ENCODE data around the gene SMG6.

Gene SMG6

DNA sequence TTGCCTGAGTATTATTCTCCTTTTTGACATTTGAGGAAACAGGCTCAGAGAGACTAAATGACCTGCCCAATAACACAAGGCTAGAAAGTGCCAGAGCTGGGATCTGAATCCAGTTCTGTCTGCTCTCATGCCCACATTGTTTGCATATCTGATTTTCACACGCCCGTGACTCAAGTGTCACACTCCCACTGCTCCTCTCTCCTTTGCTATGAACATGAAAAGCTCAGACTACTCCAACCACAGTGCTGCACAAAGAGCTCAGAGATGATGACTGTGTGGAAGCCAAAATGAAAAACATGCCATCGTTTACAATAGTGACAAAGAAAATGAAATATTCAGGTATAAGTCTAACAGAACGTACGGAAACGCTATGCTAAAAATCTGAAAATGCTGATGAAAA lies 107.9 kb downstream of the SMG6 start:
- DNase-seq (ENCODE audit: low read depth): no peak
- TF ChIP-seq, protein P1, sequence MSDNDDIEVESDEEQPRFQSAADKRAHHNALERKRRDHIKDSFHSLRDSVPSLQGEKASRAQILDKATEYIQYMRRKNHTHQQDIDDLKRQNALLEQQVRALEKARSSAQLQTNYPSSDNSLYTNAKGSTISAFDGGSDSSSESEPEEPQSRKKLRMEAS (IDR thresholded peaks at IDR 0.05; ENCODE audit: low read depth, low read length): no peak
- TF ChIP-seq POLR2A (IDR thresholded peaks at IDR 0.05; ENCODE audit: extremely low read depth, insufficient read length) (no peak), MYC (IDR thresholded peaks at IDR 0.05; ENCODE audit: low read depth, low read length) (no peak)
- TF ChIP-seq, protein P2, sequence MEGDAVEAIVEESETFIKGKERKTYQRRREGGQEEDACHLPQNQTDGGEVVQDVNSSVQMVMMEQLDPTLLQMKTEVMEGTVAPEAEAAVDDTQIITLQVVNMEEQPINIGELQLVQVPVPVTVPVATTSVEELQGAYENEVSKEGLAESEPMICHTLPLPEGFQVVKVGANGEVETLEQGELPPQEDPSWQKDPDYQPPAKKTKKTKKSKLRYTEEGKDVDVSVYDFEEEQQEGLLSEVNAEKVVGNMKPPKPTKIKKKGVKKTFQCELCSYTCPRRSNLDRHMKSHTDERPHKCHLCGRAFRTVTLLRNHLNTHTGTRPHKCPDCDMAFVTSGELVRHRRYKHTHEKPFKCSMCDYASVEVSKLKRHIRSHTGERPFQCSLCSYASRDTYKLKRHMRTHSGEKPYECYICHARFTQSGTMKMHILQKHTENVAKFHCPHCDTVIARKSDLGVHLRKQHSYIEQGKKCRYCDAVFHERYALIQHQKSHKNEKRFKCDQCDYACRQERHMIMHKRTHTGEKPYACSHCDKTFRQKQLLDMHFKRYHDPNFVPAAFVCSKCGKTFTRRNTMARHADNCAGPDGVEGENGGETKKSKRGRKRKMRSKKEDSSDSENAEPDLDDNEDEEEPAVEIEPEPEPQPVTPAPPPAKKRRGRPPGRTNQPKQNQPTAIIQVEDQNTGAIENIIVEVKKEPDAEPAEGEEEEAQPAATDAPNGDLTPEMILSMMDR (IDR thresholded peaks at IDR 0.05; ENCODE audit: low read depth, low read length): no peak
- no peak overlapping the region for H3K4me3 ChIP-seq (ENCODE audit: low read depth, low read length)

DNA sequence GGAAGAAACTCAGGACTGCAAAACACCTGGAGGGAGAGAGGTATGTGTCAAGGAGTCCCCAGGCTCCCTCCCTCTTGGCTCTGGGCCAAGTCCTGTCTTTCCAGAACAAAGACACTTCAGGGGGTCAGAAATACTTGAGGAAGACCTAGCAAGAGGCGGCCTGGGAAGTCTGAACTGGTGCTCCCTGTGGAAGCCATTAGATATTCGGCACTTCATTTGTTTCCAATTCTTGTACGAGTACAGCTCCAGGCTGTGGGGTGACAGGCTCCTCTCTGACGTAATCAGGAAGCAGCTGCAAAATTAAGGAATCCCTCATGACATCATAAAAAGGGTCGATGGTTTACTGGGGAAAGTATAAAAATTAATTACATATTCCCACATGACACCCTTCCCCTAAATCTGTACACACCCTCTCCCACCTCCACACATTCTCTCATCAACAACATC lies 108.7 kb downstream of the SMG6 start:
- H3K4me3 ChIP-seq (ENCODE audit: low read depth, low read length): no peak overlapping the region
- DNase-seq (ENCODE audit: low read depth): no peak
- TF ChIP-seq, protein P1 (IDR thresholded peaks at IDR 0.05; ENCODE audit: low read depth, low read length): no peak
- TF ChIP-seq, protein P2 (IDR thresholded peaks at IDR 0.05; ENCODE audit: low read depth, low read length): no peak
- TF ChIP-seq MYC (IDR thresholded peaks at IDR 0.05; ENCODE audit: low read depth, low read length) (no peak), POLR2A (IDR thresholded peaks at IDR 0.05; ENCODE audit: extremely low read depth, insufficient read length) (no peak)

DNA sequence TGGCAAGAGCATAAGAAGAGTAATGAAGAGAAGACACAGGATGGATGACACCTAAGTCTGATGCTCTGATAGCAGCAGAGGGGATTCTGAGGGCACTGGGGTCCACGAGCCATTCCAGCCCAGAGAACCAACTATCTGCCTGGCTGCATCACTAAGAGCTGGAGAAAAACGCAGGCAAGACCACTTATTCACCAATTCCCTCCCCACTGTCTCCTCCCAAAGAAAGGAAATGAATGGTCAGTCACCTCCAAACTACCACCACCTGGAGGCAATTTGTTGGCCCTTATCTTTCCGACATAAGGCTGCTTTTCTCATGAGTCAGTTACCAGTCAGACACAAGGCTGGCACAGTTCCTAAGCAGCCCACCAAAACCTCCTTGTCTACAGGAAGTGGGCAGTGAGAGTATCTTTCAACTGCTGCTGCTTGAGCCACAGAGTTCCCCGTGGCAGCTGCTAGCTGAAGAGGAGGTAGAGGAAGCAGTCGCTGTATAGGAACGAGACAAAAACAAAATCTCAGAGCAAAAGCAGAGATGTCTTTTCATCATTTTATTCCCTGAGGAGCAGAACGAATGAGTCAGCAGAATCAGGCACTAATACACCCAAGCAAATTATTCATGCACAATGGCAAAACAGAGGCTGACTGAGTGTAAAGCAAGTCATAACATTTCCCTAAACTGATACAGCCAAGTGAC lies 111.1 kb downstream of the SMG6 start:
- TF ChIP-seq MYC (IDR thresholded peaks at IDR 0.05; ENCODE audit: low read depth, low read length): peak; percentile 44; the same call in 1 of the 2 replicates
- TF ChIP-seq, protein P2 (IDR thresholded peaks at IDR 0.05; ENCODE audit: low read depth, low read length): no peak
- H3K4me3 ChIP-seq (ENCODE audit: low read depth, low read length): no peak overlapping the region
- DNase-seq (ENCODE audit: low read depth): peak; percentile 83

DNA sequence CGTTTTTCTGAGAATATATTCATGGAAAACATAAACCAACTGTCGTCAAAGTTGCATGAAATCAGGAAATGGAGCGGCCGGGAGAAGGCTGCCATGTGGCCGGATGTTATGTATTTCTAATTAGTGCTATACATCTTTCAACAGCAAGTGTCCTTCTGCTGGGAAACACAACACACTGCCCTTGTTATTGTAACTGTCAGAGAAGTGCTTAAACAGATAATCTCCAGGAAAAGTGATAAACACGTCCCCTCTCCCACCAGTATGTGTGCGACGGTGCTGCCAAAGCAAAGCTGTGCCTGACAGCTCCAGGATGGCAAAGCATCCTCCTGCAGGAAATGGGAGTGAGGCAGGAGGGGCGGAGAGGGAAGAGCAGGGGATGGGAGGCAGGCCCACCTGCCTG lies 111.8 kb downstream of the SMG6 start:
- H3K4me3 ChIP-seq (ENCODE audit: low read depth, low read length): no peak overlapping the region
- DNase-seq (ENCODE audit: low read depth): no peak
- TF ChIP-seq, protein P1 (IDR thresholded peaks at IDR 0.05; ENCODE audit: low read depth, low read length): no peak
- TF ChIP-seq, protein P2 (IDR thresholded peaks at IDR 0.05; ENCODE audit: low read depth, low read length): no peak
- no peak for TF ChIP-seq POLR2A (IDR thresholded peaks at IDR 0.05; ENCODE audit: extremely low read depth, insufficient read length)
- no peak for TF ChIP-seq MYC (IDR thresholded peaks at IDR 0.05; ENCODE audit: low read depth, low read length)

DNA sequence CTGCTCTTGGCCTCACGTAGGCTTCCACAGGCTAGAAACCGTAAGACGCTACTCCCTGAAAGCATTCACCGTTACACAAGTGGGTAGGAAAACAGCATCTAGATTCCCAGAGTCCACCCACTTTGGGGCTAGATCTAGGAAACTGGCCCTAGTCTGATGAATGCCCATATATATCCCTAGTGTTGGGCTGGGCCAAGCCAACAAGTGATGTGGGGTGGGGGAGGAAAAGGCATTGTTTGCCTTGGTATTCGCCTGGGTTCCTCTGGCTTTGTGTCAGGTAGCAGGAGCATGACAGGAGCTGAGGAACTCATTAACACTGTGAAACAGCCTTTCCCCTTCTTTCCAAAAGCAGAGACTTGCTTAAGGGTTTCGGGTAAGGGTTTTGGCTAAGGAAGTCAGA lies 112.4 kb downstream of the SMG6 start:
- TF ChIP-seq, protein P1 (IDR thresholded peaks at IDR 0.05; ENCODE audit: low read depth, low read length): no peak
- TF ChIP-seq, protein P2 (IDR thresholded peaks at IDR 0.05; ENCODE audit: low read depth, low read length): no peak
- TF ChIP-seq MYC (IDR thresholded peaks at IDR 0.05; ENCODE audit: low read depth, low read length) (no peak), POLR2A (IDR thresholded peaks at IDR 0.05; ENCODE audit: extremely low read depth, insufficient read length) (no peak)
- no peak overlapping the region for H3K4me3 ChIP-seq (ENCODE audit: low read depth, low read length)
- DNase-seq (ENCODE audit: low read depth): no peak
